GM18909 (cell line): Measurements from ENCODE around the gene CARD18.
A peak's percentile ranks its signal among the peaks of the same experiment; 100 is the strongest.
"Not testable (repeated sequence)": the region's sequence is repeated elsewhere in the genome, so short reads cannot be mapped to it uniquely, and the experiment has no call there.

Experiments used
- ATAC-seq: cut with Tn5 transposase; IDR thresholded peaks from one replicate; pipeline ENCODE4 v1.9.1; 2021; ENCODE audit warnings: mild to moderate bottlenecking; ENCODE audit not compliant: unreplicated experiment, poor library complexity

CARD18 gene

DNA sequence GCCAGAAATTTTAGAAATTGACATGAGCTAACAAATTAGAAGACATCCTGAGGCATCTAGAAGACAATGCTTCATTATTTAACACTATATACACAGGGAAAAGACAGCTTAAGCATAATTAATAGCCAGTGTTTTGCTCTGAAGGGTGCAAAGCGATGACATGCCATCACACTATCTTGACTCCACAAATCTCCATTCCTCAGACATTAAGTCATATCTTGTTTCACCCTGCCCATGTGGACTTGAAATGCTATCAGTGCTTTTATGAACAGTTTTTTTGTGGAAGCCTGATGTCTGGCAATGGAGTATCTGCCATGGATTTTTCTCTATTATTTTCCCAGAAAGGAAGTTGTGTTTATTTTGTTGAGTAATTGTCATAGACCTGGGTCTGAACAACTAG lies 2.3 kb downstream of the CARD18 start:
- no peak for ATAC-seq

DNA sequence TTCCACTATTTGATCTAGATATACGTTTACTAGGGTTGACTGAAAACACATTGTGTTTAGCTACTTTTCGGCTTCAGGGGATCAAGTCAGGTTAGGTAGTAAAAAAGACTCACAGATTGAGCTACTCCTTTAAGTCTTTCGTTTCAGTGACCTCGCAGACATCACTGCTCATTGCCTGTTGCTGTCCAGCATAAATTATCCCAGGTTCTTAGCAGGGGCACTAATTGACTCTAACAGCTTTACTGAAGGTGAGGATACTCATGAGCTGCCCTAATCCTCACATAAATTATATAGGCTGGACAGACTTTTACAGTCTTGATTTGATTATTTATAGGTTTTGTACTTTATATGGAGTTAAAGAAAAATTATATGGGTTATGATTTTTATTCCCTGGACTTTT lies 3.7 kb downstream of the CARD18 start:
- ATAC-seq: no peak

DNA sequence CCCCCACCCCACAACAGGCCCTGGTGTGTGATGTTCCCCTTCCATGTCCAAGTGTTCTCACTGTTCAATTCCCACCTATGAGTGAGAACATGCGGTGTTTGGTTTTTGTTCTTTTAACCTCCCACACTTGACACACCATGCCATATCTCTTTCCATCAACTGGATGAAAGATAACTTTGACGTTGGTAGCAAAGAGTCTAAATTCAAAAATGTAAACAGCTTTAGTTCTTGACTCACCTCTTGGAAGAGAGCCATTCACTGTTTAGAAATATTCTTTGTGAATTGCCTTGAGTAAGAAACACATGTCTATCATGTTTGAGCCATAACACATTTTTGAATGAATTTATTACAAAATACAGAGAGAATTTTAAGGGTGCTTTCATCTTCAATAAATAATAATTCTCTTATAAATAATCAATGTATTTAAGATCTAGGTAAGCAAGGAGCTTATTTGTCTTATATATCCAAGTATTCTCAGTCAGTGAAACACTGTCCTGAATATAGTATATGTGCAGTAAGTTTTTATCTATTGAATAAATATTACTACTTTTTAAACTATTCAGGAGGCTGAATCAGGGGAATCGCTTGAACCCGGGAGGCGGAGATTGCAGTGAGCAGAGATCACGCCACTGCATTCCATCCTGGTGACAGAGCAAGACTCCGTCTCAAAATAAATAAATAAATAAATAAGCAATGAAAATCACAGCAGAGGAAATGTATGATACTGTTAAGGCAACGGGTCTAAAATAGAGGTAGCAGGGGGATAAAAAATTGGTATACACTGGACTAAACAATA lies 6.7 kb downstream of the CARD18 start:
- no peak for ATAC-seq

DNA sequence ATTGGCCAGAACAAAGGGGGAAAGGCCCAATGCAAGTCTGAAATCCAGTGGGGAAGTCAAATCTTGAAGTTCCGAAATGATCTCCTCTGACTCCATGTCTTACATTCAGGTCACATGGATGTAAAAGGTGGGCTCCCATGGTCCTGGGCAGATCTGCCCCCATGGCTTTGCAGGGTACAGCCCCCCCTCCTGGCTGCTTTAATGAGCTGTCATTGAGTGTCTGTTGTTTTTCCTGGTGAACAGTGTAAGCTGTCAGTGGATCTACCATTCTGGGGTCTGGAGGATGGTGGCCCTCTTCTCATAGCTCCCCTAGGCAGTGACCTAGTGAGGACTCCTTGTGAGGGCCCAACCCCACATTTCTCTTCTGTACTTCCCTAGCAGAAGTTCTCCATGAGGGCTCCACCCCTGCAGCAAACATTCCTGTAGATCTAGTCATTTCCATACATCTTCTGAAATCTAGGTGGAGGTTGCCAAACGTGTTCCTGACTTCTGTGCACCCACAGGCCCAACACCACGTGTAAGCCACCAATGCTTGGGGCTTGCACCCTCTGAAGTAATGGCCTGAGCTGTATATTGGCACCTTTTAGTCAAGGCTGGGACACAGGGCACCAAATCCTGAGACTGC lies 9.3 kb downstream of the CARD18 start:
- no peak for ATAC-seq

DNA sequence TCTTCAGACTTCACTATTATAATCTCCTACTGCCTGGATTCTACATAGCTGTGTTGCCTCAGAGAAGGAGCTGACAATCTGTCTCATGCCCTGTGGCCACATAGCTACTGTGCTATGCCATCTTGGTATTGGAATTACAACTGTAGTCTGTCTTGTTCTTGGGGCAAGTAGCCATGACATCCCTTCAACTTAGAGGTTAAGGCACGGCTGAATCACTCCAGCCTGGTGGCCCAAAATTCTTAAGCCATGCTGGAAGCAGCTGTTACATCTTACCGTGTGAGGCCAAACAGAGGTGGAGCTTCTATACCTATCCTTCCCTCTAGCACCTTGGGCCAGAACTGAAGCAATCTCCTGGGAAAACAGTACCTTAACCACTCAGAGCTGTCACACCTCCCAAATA lies 14.8 kb downstream of the CARD18 start:
- no peak for ATAC-seq

DNA sequence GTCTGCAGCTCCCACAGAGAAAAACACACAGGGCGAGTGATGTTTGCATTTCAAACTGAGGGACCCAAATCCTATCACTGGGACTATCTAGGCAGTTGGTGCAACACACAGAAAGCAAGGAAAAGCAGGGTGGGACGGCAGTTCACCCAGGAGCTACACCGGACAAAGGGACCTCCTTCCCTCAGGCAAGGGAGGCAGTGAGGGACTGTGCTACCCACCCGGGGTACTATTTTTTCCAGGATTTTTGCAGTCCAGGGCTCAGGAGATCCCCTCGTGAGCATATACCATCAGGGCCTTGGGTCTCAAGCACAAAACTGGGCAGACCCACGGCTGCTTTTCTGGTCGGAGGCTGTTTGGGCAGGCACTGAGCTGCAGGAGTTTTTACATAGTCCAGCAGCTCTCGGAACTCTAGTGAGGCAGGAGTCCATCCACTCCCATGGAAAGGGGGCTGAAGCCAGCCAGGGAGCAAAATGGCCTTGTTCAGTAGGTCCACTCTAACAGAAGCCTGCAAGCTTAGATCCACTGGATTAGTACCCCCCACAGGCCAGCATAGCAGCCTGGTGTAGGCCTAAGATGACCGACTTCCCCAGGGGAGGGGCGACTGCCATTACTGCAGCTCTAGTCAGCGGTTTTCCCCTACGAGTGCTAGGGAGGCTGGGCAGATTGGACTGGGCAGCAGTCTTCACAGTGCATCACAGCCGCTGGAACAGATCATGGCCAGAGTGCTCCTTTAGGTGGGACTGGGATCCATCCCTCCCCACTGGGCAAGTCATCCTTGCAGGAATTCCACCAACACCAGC lies 28.2 kb downstream of the CARD18 start:
- ATAC-seq: no peak

DNA sequence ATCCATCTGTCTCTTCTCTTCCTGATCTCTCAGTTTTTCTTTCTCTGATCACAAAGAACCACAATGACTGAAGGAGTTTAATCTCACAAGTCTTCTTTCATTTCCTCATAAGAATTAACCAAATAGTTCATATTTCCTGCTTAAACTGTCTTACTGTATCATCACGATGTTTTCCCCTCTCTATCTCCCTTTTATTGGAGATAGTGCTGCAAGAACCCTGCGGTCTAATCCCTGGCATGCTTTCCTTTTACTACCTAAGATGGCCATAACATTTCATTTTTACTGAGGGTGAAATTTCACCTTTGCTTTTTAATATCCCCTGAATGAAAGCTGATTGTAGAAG lies 28.9 kb downstream of the CARD18 start:
- ATAC-seq: no peak

DNA sequence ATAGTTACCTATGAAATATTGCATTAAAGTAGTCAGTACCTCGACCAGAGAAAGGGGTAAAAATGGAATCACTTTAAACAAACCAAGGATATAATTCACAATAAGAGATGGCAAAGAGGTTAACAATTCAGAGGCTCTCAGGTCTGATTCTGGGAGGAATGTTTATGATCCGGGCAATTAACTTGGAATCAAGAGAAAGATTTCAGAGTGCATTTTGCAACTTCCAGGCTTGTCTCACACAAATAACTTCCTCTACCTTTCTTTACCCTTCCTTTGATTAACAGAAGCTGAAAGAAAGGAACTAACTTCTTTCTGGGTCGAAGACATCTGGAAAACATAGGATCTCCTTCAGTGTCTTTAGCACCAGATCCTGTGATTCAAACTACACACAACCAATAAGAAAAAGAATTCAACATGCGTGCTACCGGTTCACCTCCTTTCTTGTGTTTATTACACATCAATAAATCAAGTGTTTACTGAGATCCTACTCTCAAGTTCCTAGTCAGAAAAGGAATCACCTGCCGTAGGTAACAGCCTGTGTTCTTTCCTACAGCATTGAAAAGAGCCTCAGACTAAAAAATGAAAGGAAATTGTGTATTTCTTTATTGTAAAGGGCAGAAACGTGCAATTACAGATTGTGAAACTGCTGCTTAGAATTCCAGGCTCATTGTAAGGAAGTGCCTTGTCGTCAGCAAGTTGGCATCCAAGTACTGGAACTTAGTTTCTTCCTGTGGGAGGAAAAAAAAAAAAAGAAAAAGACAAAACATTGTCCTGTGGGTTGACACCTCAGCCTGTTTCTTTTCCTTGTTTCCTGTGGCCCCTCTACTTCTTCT lies 29.5 kb downstream of the CARD18 start:
- ATAC-seq: no peak

DNA sequence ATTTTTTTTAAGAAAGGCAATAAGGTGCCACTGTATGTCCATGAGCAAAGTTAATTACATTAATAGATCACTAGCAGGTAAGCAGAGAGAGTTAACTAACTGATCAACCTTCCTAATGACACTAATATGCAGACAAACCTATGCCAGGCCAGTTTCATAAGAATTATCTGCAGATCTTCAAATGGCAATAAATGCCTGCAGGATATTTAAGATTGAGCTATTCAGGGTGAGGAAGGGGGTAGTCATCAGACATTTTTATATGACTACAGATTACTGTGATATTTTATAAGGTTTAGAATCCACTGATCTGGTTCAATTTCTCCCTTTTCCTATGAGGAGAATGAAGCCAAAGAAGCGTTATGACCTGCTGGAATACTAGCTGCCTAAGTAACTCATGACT lies 30.2 kb downstream of the CARD18 start:
- ATAC-seq: no peak

DNA sequence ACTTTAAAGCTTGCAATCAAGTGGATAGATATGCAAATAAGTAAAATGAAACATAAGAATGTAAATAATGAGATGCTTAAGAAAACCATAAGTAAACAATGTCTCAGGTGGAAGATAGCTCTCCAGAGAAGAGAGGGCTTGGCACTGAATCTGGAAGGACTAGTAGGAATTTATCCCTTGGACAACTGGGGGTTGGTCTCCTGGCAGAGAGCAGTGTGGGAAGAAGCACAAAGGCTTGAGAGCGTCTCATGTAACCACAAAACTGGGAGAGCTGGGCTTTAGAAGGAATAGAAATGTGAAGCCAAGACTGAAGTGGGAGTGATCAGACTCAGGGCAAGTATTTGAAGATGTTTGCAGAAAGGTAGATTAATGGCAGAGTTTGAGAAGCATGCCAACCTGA lies 31.3 kb downstream of the CARD18 start:
- ATAC-seq: no peak

DNA sequence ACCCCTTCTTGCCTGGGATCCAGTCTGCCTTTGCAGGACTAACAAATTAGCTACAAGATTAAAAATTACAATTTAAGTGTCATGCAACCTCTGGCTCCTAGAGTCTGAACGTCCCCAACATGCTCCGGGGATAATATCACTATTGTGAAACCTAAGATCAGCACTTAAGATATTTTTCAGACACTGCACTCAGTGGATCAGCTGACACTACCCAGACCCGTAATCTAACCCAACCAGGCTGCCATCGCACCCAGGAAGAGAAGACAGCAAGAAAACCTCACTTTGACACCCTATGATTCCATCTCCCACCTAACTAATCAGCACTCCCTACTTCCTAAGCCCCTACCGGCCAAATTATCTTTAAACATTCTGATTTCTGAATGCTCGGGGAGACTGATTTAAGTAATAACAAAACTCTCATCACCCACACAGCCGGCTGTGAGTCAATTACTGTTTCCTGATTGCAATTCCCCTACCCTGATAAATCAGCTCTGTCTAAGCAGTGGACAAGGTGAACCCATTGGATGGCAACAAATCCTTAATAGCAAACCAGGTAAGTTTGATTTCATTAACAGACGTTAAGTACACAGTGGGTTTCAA lies 32.2 kb downstream of the CARD18 start:
- ATAC-seq: not testable (repeated sequence)

DNA sequence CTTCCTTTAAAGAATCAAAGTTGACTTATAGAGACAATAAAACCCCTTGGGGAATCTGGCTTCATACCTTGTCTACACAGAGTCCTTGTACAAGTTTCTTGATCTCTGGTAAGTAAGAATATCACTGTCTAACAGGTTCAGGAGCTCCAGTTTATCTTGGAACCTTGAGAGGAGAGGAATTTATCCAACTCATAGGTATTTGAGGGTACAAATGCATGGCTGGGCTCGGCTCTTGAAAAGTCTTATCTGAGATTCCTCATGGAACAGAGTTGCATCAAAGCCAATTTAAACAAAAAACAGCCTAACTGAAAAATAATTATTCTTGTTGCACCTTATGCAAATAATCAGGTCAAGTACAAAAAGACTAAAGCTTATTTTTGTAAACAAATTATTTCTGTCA lies 33.4 kb downstream of the CARD18 start:
- no peak for ATAC-seq

DNA sequence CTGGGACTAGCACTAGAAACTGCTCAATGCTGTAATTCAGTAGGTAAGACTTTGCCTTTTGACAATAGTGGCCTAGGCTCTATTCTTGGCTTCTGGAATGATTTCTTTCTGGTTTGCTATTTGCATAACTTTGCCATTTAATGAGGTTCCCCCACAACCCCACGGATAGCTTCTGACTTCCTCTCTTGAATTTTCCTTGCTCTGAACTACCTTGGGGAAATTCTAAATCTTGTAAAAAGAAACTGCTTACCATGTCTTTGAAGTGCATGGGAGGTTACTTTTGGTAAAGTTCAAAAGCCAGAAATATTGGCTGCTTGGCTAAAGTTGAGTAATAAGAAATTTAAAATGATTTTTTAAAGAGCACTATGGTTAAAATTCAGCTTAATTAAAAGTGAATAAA lies 35.3 kb downstream of the CARD18 start:
- ATAC-seq: no peak

DNA sequence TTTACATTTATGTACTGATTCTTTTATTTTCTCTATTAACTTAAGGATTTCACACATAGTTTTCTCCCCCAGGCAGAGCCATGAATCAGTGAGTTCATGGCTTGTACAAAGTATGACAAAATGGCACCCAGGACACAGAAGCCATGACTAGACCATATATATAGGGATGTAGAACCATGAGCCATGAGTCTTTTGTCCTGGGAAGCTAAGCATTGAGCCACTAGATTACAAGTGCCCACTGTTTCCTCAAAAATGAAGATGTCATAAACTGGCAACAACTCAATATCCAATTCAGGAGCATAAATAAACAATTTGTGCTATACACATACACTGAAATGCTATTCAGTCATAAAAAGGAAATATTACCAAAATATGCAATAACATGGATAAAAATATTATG lies 36.2 kb downstream of the CARD18 start:
- no peak for ATAC-seq

DNA sequence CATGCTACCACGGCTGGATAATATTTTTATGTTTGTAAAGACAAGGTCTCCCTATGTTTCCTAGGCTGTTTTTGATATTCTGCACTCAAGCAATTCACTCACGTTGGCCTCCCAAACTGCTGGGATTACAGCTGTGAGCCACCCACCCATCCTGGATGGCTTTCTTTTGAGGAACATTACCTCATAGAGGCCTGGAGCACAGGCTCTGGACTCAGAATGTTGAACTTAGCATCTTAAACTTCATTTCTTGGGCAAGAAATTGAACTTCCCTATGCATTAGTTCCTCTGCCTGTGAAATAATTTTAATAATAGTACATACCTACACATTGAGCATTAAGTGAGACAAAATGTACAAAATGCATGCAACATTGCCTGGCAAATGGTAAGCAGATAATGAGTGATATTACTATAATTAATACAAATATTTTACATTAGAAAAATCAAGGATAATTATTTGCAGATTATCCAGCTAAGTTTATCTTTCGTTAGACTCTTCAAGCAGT lies 37.4 kb downstream of the CARD18 start:
- ATAC-seq: not testable (repeated sequence)

DNA sequence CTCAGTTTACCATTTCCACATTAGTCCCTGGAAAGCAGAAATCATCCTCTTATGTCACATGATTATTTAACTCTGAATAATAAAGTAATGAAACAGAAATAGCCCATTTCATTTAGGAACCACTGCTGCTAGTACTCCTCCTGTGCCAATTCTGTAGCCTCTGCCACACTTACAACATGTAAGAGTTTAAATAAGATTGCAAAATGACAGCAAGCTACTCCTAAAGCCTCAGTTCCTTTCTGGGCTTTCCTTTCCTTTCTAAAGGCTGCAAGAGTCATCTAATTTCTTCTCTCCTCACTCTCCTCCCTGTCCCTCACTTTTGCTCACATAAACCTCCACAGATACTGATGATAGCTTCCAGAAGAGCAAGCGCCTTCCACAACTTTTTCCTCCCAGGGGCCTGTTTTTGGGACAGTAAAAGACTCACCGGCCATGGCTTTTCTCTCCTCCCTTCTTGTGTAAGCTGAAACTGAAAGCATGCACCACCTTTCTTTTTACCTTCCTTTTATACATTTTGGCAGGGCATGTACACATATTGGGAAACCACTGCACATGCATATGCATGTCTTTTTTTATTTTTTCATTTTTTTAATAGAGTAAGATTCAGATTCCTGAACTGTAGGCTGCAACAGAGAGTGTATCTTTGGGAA lies 38.5 kb downstream of the CARD18 start:
- ATAC-seq: no peak

DNA sequence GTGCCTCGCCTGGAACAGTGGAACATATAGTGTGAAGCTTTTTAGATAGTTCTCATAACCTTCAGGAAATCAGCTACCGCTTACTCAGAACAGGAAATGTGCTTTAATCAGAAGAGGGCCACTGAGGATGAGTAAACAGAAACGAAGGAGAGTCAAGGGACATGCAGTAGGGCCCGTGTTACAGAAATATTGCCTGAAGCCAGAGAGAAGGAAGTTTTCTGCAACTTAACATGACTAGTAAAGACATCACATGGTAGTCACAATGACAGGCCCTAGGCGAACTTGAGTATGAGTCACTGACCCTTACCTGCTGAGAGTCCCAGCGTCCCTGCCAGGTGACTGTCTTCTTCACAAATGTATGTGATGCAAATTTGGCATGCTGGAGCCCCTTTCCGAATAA lies 39.4 kb downstream of the CARD18 start:
- peak; percentile 45 for ATAC-seq

DNA sequence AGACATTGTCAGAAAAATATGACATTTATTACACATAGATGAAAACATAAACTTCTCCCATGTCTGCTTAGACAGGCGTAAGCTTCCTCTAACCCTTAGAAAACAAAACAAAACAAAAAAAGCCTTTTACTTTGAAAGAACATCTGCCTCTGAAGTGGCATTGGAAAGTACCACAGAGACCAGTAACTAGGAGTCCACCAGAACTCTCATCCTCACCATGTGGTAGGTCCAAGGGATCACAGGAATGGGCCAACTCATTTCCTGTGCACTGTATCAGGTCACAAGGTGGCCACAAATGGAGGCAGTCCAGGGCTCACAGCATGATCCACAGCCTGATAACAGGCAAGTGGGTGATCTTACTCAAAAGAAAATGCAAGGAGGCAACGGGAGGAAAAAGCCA lies 40.0 kb downstream of the CARD18 start:
- not testable (repeated sequence) for ATAC-seq
